Pancreas (tissue), 10 donors: ENCODE results near the gene SLCO6A1. TPM values are rescaled to one million over a fixed set of nuclear protein-coding genes. Genes with fewer than 3 reads are reported as not detected.

Experiments used
- ATAC-seq, 4 donors: fragments of 200-7000 bp; cut with Tn5 transposase; one replicate each; pipeline versions ENCODE4 v1.8.0 to v1.9.1; 2020; ENCODE audit warnings: mild to moderate bottlenecking in 4 of 4, moderate library complexity in 4 of 4
- DNase-seq, 6 donors: peaks; one replicate each; pipeline ENCODE4 v3.0.0-alpha.2; 2020
- FAIRE-seq: peaks from 2 replicates; lab custom pipeline; 2012; peaks lifted over from hg19 to GRCh38; lab: Jason Lieb, UNC
- H3K27ac ChIP-seq, 4 donors: fragments of 200-600 bp; sonication (generic); 1 replicate in 3 of 4; 2 replicates in 1 of 4; pipeline versions ENCODE4 v1.5.0 to v1.8.0; 2020
- H3K27me3 ChIP-seq, 4 donors: fragments of 200-600 bp; one replicate each; pipeline ENCODE4 v1.8.0; 2021
- H3K36me3 ChIP-seq, 3 donors: fragments of 200-600 bp; sonication (generic) in 1 of 3; one replicate each; pipeline versions ENCODE4 v1.5.0 to v1.8.0; 2020 to 2021
- H3K4me1 ChIP-seq, 3 donors: fragments of 200-600 bp; one replicate each; pipeline ENCODE4 v1.8.0; 2021
- H3K4me3 ChIP-seq, 4 donors: fragments of 200-600 bp; sonication (generic) in 2 of 4; one replicate each; pipeline versions ENCODE4 v1.5.0 to v1.8.0; 2020 to 2021
- H3K9me3 ChIP-seq, 4 donors: fragments of 200-600 bp; one replicate each; pipeline ENCODE4 v1.8.0; 2021
- CTCF ChIP-seq, 4 donors: fragments of 200-600 bp; sonication (generic) in 3 of 4; IDR thresholded peaks; one replicate each; pipeline versions ENCODE4 v1.5.0 to v1.8.0; 2021; ENCODE audit warnings: antibody characterized with exemption in 4 of 4
- WGBS, 2 donors: extraction: QIAGEN DNeasy Blood & Tissue Kit; methylation state at CpG; one replicate each; pipeline ENCODE4 v1.1.7; 2013; 5-methylcytosine and 5-hydroxymethylcytosine counted together
- intact Hi-C, 3 donors: fragments of 100-400 bp; cut with DNase I; formaldehyde crosslinking; loops; one replicate each; pipeline versions ENCODE4 v1.11.1 to v1.14.2; 2022
- polyA plus RNA-seq, 2 donors: library from polyadenylated mRNA; stranded (reverse); fragments of 200-250 nt; gene quantifications; one replicate each; pipeline ENCODE4 v1.2.3, GENCODE V29; 2013
- total RNA-seq, 6 donors: library from RNA; stranded (reverse); fragmentation: NEBNext Ultra II Directional in 4 of 6; extraction: Animal tissue kit (Norgen Biotek cat#: 25700) in 4 of 6; gene quantifications; one replicate each; pipeline versions ENCODE4 v1.2.1 to v1.2.4, GENCODE V29; 2021 to 2023
- donor health status: healthy with polysubstance abuse.
- donor health status: DM: no; HTN: no; CAD: no; lungs with moderate emphysema.
- donor health status: DM: no; HTN: no; CAD: no.
- donor health status: control.
- donor health status: control.
- donor health status: Bipolar disorder and iron deficiency.
- donor health status: DM: yes; HTN: yes; CAD: no.
- donor health status: DM: no; HTN: no; CAD: no.
- donor health status: DM: no; HTN: no; CAD: no.
- donor health status: DM: yes; HTN: yes; CAD: no.

SLCO6A1 gene
- total and polyA plus RNA-seq, 8 donors: not detected

- DNase-seq (no peak), FAIRE-seq (no peak), ATAC-seq (no peak)
- 47 to 72% methylated on average over 1 of the region's 1 CpG for WGBS, 2 donors
- H3K9me3 ChIP-seq: no peaks in the 10 kb centered on the region
- no peaks in the 10 kb centered on the region for H3K36me3 ChIP-seq
- H3K27ac ChIP-seq: no peak overlapping the region
- no peak overlapping the region for H3K4me3 ChIP-seq
- H3K4me1 ChIP-seq: no peaks in the 10 kb centered on the region
- TF ChIP-seq CTCF (IDR thresholded peaks at IDR 0.05): no peak
- intact Hi-C loops: no loop called here
- no peaks in the 10 kb centered on the region for H3K27me3 ChIP-seq
Measured at GRCh38 chr5:102418531-102418930, 80.3 kb downstream of the SLCO6A1 start.

- no peak for ATAC-seq
- no peak for FAIRE-seq
- WGBS, 2 donors: 78 to 84% methylated on average over 6 of the region's 6 CpGs
- H3K4me3 ChIP-seq: no peak overlapping the region
- no peak for DNase-seq
- no peaks in the 10 kb centered on the region for H3K27me3 ChIP-seq
- no peak overlapping the region for H3K27ac ChIP-seq
- TF ChIP-seq CTCF (IDR thresholded peaks at IDR 0.05): no peak
- no peaks in the 10 kb centered on the region for H3K36me3 ChIP-seq
- H3K9me3 ChIP-seq: no peaks in the 10 kb centered on the region
- intact Hi-C loops: no loop called here
- H3K4me1 ChIP-seq: no peaks in the 10 kb centered on the region
Measured at GRCh38 chr5:102414448-102414847, 84.4 kb downstream of the SLCO6A1 start.

- Histone ChIP-seq H3K27me3 (no peaks in the 10 kb centered on the region), H3K27ac (no peak overlapping the region), H3K36me3 (no peaks in the 10 kb centered on the region), H3K9me3 (peaks cover 0 to 4% (median 0%) of the 10 kb centered on the region in 4 donors), H3K4me1 (peaks cover 0 to 7% (median 0%) of the 10 kb centered on the region in 3 donors), H3K4me3 (no peak overlapping the region)
- DNase-seq: no peak
- WGBS, 2 donors: 25 to 34% methylated on average over 2 of the region's 2 CpGs
- FAIRE-seq: no peak
- intact Hi-C loops: no loop called here
- ATAC-seq: no peak
- no peak for TF ChIP-seq CTCF (IDR thresholded peaks at IDR 0.05)
Measured at GRCh38 chr5:102388235-102388634, 110.6 kb downstream of the SLCO6A1 start.

- intact Hi-C loops: no loop called here
- Histone ChIP-seq H3K27me3 (no peaks in the 10 kb centered on the region), H3K4me3 (no peak overlapping the region), H3K4me1 (no peaks in the 10 kb centered on the region), H3K36me3 (no peaks in the 10 kb centered on the region), H3K27ac (no peak overlapping the region), H3K9me3 (no peaks in the 10 kb centered on the region)
- TF ChIP-seq CTCF (IDR thresholded peaks at IDR 0.05): no peak
- FAIRE-seq (no peak), DNase-seq (no peak), ATAC-seq (no peak)
- WGBS, 2 donors: 52 to 62% methylated on average over 1 of the region's 1 CpG
Measured at GRCh38 chr5:102385365-102385764, 113.4 kb downstream of the SLCO6A1 start.

- intact Hi-C loops: no loop called here
- no peak for FAIRE-seq
- Histone ChIP-seq H3K9me3 (no peaks in the 10 kb centered on the region), H3K27me3 (no peaks in the 10 kb centered on the region), H3K4me1 (no peaks in the 10 kb centered on the region), H3K4me3 (no peak overlapping the region), H3K27ac (no peak overlapping the region), H3K36me3 (no peaks in the 10 kb centered on the region)
- DNase-seq: no peak
- ATAC-seq: no peak
- TF ChIP-seq CTCF (IDR thresholded peaks at IDR 0.05): no peak
Measured at GRCh38 chr5:102380174-102380573, 118.6 kb downstream of the SLCO6A1 start.
